PC-9 (cell line): ENCODE results near the gene RNF20. TPM values are rescaled to one million over a fixed set of nuclear protein-coding genes. Genes with fewer than 3 reads are reported as not detected.
A peak's percentile ranks its signal among the peaks of the same experiment; 100 is the strongest.
"Not testable (repeated sequence)": the region's sequence is repeated elsewhere in the genome, so short reads cannot be mapped to it uniquely, and the experiment has no call there.

Source experiments
- BruUV-seq: library from RNA; stranded (reverse); fragments of 400-500 nt; replicated peaks from 2 replicates; lab custom pipeline; 2021; lab: Mats Ljungman, UMichigan
- CTCF ChIA-PET: fragments of 300-600 bp; sonication (Branson Sonifier 250); formaldehyde crosslinking; loops from one replicate; lab custom pipeline; 2022; ENCODE audit warnings: antibody characterized with exemption; lab: Charles Lee
- POLR2A ChIA-PET: fragments of 300-600 bp; sonication (Branson Sonifier 250); formaldehyde crosslinking; loops from one replicate; lab custom pipeline; 2022; ENCODE audit warnings: antibody characterized with exemption; ENCODE audit not compliant: unreplicated experiment; lab: Charles Lee
- DNase-seq, 2 experiments: peaks; one replicate each; pipeline versions ENCODE4 v3.0.0 to v3.0.0-alpha.2; 2015 to 2022; ENCODE audit warnings: mixed read lengths in 1 of 2
- H2AFZ ChIP-seq: fragments of 200-600 bp; sonication (generic); 2 replicates; pipeline ENCODE4 v1.8.1; 2017; ENCODE audit warnings: antibody characterized with exemption
- H3F3A ChIP-seq: fragments of 200-600 bp; sonication (generic); 2 replicates; pipeline ENCODE4 v1.8.1; 2017; ENCODE audit warnings: antibody characterized with exemption, mild to moderate bottlenecking, low read depth; ENCODE audit not compliant: insufficient read depth
- H3K27ac ChIP-seq: fragments of 200-600 bp; sonication (generic); 2 replicates; pipeline ENCODE4 v1.6.1; 2016; ENCODE audit warnings: mixed run types
- H3K27me3 ChIP-seq: fragments of 200-600 bp; sonication (generic); 2 replicates; pipeline ENCODE4 v1.6.1; 2016; ENCODE audit warnings: low read depth, mixed run types; ENCODE audit not compliant: insufficient read depth
- H3K36me3 ChIP-seq: fragments of 200-600 bp; sonication (generic); 2 replicates; pipeline ENCODE4 v1.6.1; 2016; ENCODE audit warnings: low read depth, mixed run types
- H3K4me1 ChIP-seq: fragments of 200-600 bp; sonication (generic); replicated peaks from 2 replicates; pipeline ENCODE4 v1.6.1; 2016; ENCODE audit warnings: mixed run types; ENCODE audit not compliant: insufficient read depth
- H3K4me2 ChIP-seq: fragments of 200-600 bp; sonication (generic); 2 replicates; pipeline ENCODE4 v1.6.1; 2017; ENCODE audit warnings: mixed run types
- H3K4me3 ChIP-seq: fragments of 200-600 bp; sonication (generic); 2 replicates; pipeline ENCODE4 v1.6.1; 2016; ENCODE audit warnings: mixed run types
- H3K79me2 ChIP-seq: fragments of 200-600 bp; sonication (generic); 2 replicates; pipeline ENCODE4 v1.6.1; 2017; ENCODE audit warnings: low read depth, mixed run types
- H3K9me2 ChIP-seq: fragments of 200-600 bp; sonication (generic); 2 replicates; pipeline ENCODE4 v1.8.1; 2017; ENCODE audit warnings: mild to moderate bottlenecking; ENCODE audit not compliant: insufficient read depth
- H3K9me3 ChIP-seq: fragments of 200-600 bp; sonication (generic); 2 replicates; pipeline ENCODE4 v1.8.1; 2016; ENCODE audit warnings: low read depth; ENCODE audit not compliant: insufficient read depth
- H4K20me1 ChIP-seq: fragments of 200-600 bp; sonication (generic); 2 replicates; pipeline ENCODE4 v1.8.1; 2017; ENCODE audit not compliant: insufficient read depth
- CTCF ChIP-seq: fragments of 200-600 bp; sonication (generic); conservative IDR thresholded peaks from 2 replicates; pipeline ENCODE4 v1.6.1; 2017; ENCODE audit warnings: mixed run types, antibody characterized with exemption, mild to moderate bottlenecking, moderate library complexity
- EZH2 ChIP-seq: fragments of 200-600 bp; sonication (generic); IDR thresholded peaks from 2 replicates; pipeline ENCODE4 v1.8.0; 2017; ENCODE audit warnings: antibody characterized with exemption, low read depth
- intact Hi-C: fragments of 100-400 bp; cut with micrococcal nuclease; formaldehyde crosslinking; loops from one replicate; pipeline ENCODE4 v1.10.0; 2022; ENCODE audit not compliant: unreplicated experiment
- total RNA-seq: library from RNA; stranded (reverse); gene quantifications from 2 replicates; pipeline ENCODE4 v1.2.3, GENCODE V29; 2021

The RNF20 gene
- total RNA-seq, 1 experiment from 2014 or later, result 55.8 TPM

GRCh38 chr9:101586651-101587050 is 53.0 kb downstream of the RNF20 start:
- H4K20me1 ChIP-seq, result no peaks in the 10 kb centered on the region
- no peak overlapping the region for H3K27ac ChIP-seq
- no peaks in the 10 kb centered on the region for H3K9me2 ChIP-seq
- CTCF ChIA-PET, result no interaction called here
- no peak overlapping the region for H2AFZ ChIP-seq
- no peak overlapping the region for H3K4me3 ChIP-seq
- no TSS peak for BruUV-seq
- H3K79me2 ChIP-seq, result no peaks in the 10 kb centered on the region
- no peaks in the 10 kb centered on the region for H3K9me3 ChIP-seq
- intact Hi-C loops, result no loop called here
- POLR2A ChIA-PET, result no interaction called here
- TF ChIP-seq EZH2 (no peak), CTCF (no peak)
- no peak overlapping the region for H3K4me2 ChIP-seq
- no peak for DNase-seq
- H3K27me3 ChIP-seq, result no peaks in the 10 kb centered on the region
- no peaks in the 10 kb centered on the region for H3K4me1 ChIP-seq
- H3F3A ChIP-seq, result no peaks in the 10 kb centered on the region
- no peaks in the 10 kb centered on the region for H3K36me3 ChIP-seq

GRCh38 chr9:101587332-101588043 is 53.8 kb downstream of the RNF20 start:
- Histone ChIP-seq H3K4me2 (no peak overlapping the region), H3K36me3 (no peaks in the 10 kb centered on the region), H3K4me1 (no peaks in the 10 kb centered on the region), H3K9me2 (no peaks in the 10 kb centered on the region), H4K20me1 (no peaks in the 10 kb centered on the region), H3F3A (no peaks in the 10 kb centered on the region), H3K4me3 (no peak overlapping the region), H3K79me2 (no peaks in the 10 kb centered on the region), H3K9me3 (no peaks in the 10 kb centered on the region), H2AFZ (no peak overlapping the region), H3K27me3 (no peaks in the 10 kb centered on the region), H3K27ac (no peak overlapping the region)
- TF ChIP-seq EZH2 (no peak), CTCF (no peak)
- intact Hi-C loops, result no loop called here
- DNase-seq, result no peak
- ChIA-PET POLR2A (no interaction called here), CTCF (interaction anchor here (0.6 kb wide), 1 partner anchor 1051 kb away, joined by 3 read pairs; no protein-coding TSS in a partner anchor)
- BruUV-seq, result no TSS peak

- POLR2A ChIA-PET, H3F3A ChIP-seq, intact Hi-C loops, H3K4me3 ChIP-seq, H3K79me2 ChIP-seq, H3K4me1 ChIP-seq, H3K36me3 ChIP-seq, H3K4me2 ChIP-seq, H3K9me2 ChIP-seq, H4K20me1 ChIP-seq, BruUV-seq, H3K27ac ChIP-seq, H3K9me3 ChIP-seq, H2AFZ ChIP-seq, CTCF ChIA-PET: not testable (repeated sequence)
- H3K27me3 ChIP-seq, result peaks cover 15% of the 10 kb centered on the region
- peak; percentile 10 to 46 for DNase-seq
Observed at GRCh38 chr9:101590074-101590473, 56.4 kb downstream of the RNF20 start.
